HepG2 (cell line): ENCODE measurements around the gene RPAP3. TPM values are rescaled to one million over a fixed set of nuclear protein-coding genes. Genes with fewer than 3 reads are reported as not detected.

Experiments used
- ATAC-seq: fragments of 200-7000 bp; cut with Tn5 transposase; 3 replicates; pipeline ENCODE4 v1.9.1; 2020; ENCODE audit warnings: mild to moderate bottlenecking, moderate library complexity
- BruUV-seq: library from RNA; stranded (reverse); fragments of 400-500 nt; replicated peaks from 2 replicates; lab custom pipeline; 2021; lab: Mats Ljungman, UMichigan
- CTCF ChIA-PET: fragments of 300-600 bp; formaldehyde crosslinking; extraction: SDS; loops from one replicate; lab custom pipeline; 2021; ENCODE audit warnings: low total read pairs, inconsistent platforms, low intra/inter-chr PET ratio; lab: Yijun Ruan, JAX
- POLR2A ChIA-PET: fragments of 350-600 bp; sonication (Branson Sonifier 250); formaldehyde crosslinking; loops from one replicate; lab custom pipeline; 2020; ENCODE audit warnings: antibody characterized with exemption, inconsistent platforms; lab: Yijun Ruan, JAX
- DNase-seq: peaks from one replicate; pipeline ENCODE4 v3.0.0-alpha.2; 2015; ENCODE audit warnings: low spot score
- FAIRE-seq: peaks from 3 replicates; lab custom pipeline; 2011; peaks lifted over from hg19 to GRCh38; lab: Jason Lieb, UNC
- H2AFZ ChIP-seq: one replicate; pipeline ENCODE4 v1.6.1; 2011; ENCODE audit warnings: low read length, inconsistent platforms
- H3K27ac ChIP-seq: fragments of 300-600 bp; 3 replicates; pipeline ENCODE4 v1.8.0; 2011; ENCODE audit warnings: mixed run types, mild to moderate bottlenecking, mixed read lengths, low read length, inconsistent platforms; ENCODE audit not compliant: insufficient read depth; ENCODE audit errors: extremely low read length
- H3K27me3 ChIP-seq, 2 experiments: fragments of 200-600 bp in 1 of 2; 2 replicates in 1 of 2; 3 replicates in 1 of 2; pipeline versions ENCODE4 v1.6.0 to v1.8.0; 2011; ENCODE audit warnings: low read length in 2 of 2, mild to moderate bottlenecking in 2 of 2, moderate library complexity in 2 of 2, inconsistent platforms in 1 of 2; ENCODE audit not compliant: insufficient read depth in 2 of 2, control insufficient read depth in 1 of 2
- H3K36me3 ChIP-seq, 2 experiments: fragments of 200-600 bp in 1 of 2; replicated peaks in 1 of 2; 2 replicates in 1 of 2; 3 replicates in 1 of 2; pipeline versions ENCODE4 v1.5.1 to v1.8.0; 2011; ENCODE audit warnings: low read length in 2 of 2, inconsistent platforms in 1 of 2; ENCODE audit not compliant: insufficient read depth in 2 of 2, control insufficient read depth in 1 of 2
- H3K4me1 ChIP-seq: 2 replicates; pipeline ENCODE4 v1.5.1; 2012; ENCODE audit warnings: low read length, inconsistent platforms; ENCODE audit not compliant: insufficient read depth
- H3K4me2 ChIP-seq: 2 replicates; pipeline ENCODE4 v1.6.0; 2011; ENCODE audit warnings: low read depth, low read length, inconsistent platforms
- H3K4me3 ChIP-seq, 3 experiments: fragments of 200-600 bp in 1 of 3; sonication (generic), shearing (Covaris generic) in 1 of 3; replicated peaks in 1 of 3; 2 replicates each; pipeline ENCODE4 v1.5.1; 2011 to 2016; ENCODE audit warnings: low read length in 3 of 3, inconsistent platforms in 2 of 3, low read depth in 2 of 3, mild to moderate bottlenecking in 2 of 3, control low read depth in 1 of 3, mixed read lengths in 1 of 3; ENCODE audit not compliant: insufficient read depth in 1 of 3
- H3K79me2 ChIP-seq: one replicate; pipeline ENCODE4 v1.6.1; 2011; ENCODE audit warnings: low read length, inconsistent platforms; ENCODE audit not compliant: insufficient read depth
- H3K9ac ChIP-seq: 2 replicates; pipeline ENCODE4 v1.6.0; 2011; ENCODE audit warnings: mild to moderate bottlenecking, low read depth, low read length, inconsistent platforms; ENCODE audit not compliant: insufficient read depth
- H3K9me3 ChIP-seq: 2 replicates; pipeline ENCODE4 v1.5.1; 2012; ENCODE audit warnings: mild to moderate bottlenecking, low read length
- H4K20me1 ChIP-seq: 2 replicates; pipeline ENCODE4 v1.6.0; 2011; ENCODE audit warnings: inconsistent platforms, mild to moderate bottlenecking, low read length, moderate library complexity; ENCODE audit not compliant: insufficient read depth
- CBX5 ChIP-seq: sonication (generic); formaldehyde crosslinking; IDR thresholded peaks from 2 replicates; pipeline ENCODE4 v1.4.0; 2020; ENCODE audit warnings: missing genetic modification reagents, borderline replicate concordance
- CCAR2 ChIP-seq: fragments of 200-400 bp; formaldehyde crosslinking; optimal IDR thresholded peaks from 2 replicates; pipeline ENCODE3; 2018; ENCODE audit warnings: low read depth, mild to moderate bottlenecking, low read length, moderate library complexity
- FOXA1 ChIP-seq, 2 experiments: fragments of 450-650 bp in 1 of 2; sonication (generic) in 1 of 2; formaldehyde crosslinking in 1 of 2; IDR thresholded peaks; 2 replicates each; pipeline versions ENCODE4 v1.4.0 to v1.6.1; 2016 to 2020; ENCODE audit warnings: missing genetic modification reagents in 1 of 2
- FOXA3 ChIP-seq: IDR thresholded peaks from 2 replicates; pipeline ENCODE4 v1.6.1; 2016; ENCODE audit warnings: missing genetic modification reagents, missing compliant biosample characterization
- KDM1A ChIP-seq: IDR thresholded peaks from 2 replicates; pipeline ENCODE4 v1.6.1; 2016; ENCODE audit warnings: missing compliant biosample characterization
- NR2F6 ChIP-seq, 2 experiments: IDR thresholded peaks; 2 replicates each; pipeline ENCODE4 v1.6.1; 2016; ENCODE audit warnings: antibody characterized with exemption in 1 of 2, mild to moderate bottlenecking in 1 of 2
- RAD21 ChIP-seq: fragments of 450-650 bp; formaldehyde crosslinking; IDR thresholded peaks from 2 replicates; pipeline ENCODE4 v1.5.0; 2020; ENCODE audit warnings: mild to moderate bottlenecking
- RCOR2 ChIP-seq: IDR thresholded peaks from 2 replicates; pipeline ENCODE4 v1.6.1; 2016; ENCODE audit warnings: missing biosample characterization, missing genetic modification reagents
- SMC3 ChIP-seq: IDR thresholded peaks from 2 replicates; pipeline ENCODE4 v1.6.1; 2011; ENCODE audit warnings: low read length, improper control_type of control experiment
- TCF7 ChIP-seq: sonication (generic); IDR thresholded peaks from 2 replicates; pipeline ENCODE4 v1.6.1; 2016; ENCODE audit warnings: antibody characterized with exemption, low read depth
- TEAD2 ChIP-seq: sonication (generic); formaldehyde crosslinking; IDR thresholded peaks from 2 replicates; pipeline ENCODE4 v1.9.0; 2021; ENCODE audit warnings: missing genetic modification reagents
- XRCC5 ChIP-seq: fragments of 200-400 bp; formaldehyde crosslinking; optimal IDR thresholded peaks from 2 replicates; pipeline ENCODE3; 2017; ENCODE audit warnings: mild to moderate bottlenecking, low read length
- ZEB1 ChIP-seq: IDR thresholded peaks from 2 replicates; pipeline ENCODE4 v1.6.1; 2012; ENCODE audit warnings: mild to moderate bottlenecking, low read depth, inconsistent platforms; ENCODE audit not compliant: insufficient replicate concordance
- ZMYM3 ChIP-seq: sonication (generic); formaldehyde crosslinking; IDR thresholded peaks from 2 replicates; pipeline ENCODE4 v1.5.1; 2020; ENCODE audit warnings: mild to moderate bottlenecking, missing genetic modification reagents
- ZNF34 ChIP-seq: sonication (generic); formaldehyde crosslinking; IDR thresholded peaks from 2 replicates; pipeline ENCODE4 v1.4.0; 2020; ENCODE audit warnings: mild to moderate bottlenecking, missing genetic modification reagents, borderline replicate concordance
- ZNF563 ChIP-seq: sonication (generic); formaldehyde crosslinking; IDR thresholded peaks from 2 replicates; pipeline ENCODE4 v1.8.0; 2022; ENCODE audit warnings: mild to moderate bottlenecking, moderate library complexity, missing genetic modification reagents
- ZNF737 ChIP-seq: sonication (generic); formaldehyde crosslinking; IDR thresholded peaks from 2 replicates; pipeline ENCODE4 v1.5.0; 2020; ENCODE audit warnings: missing genetic modification reagents, mild to moderate bottlenecking, borderline replicate concordance
- ZNF841 ChIP-seq: sonication (generic); formaldehyde crosslinking; IDR thresholded peaks from 2 replicates; pipeline ENCODE4 v1.8.1; 2023; ENCODE audit warnings: missing genetic modification reagents, borderline replicate concordance
- ZSCAN12 ChIP-seq: sonication (generic); formaldehyde crosslinking; IDR thresholded peaks from 2 replicates; pipeline ENCODE4 v1.9.0; 2021; ENCODE audit warnings: mild to moderate bottlenecking, missing genetic modification reagents
- WGBS: methylation state at CpG from one replicate; pipeline ENCODE4 v1.1.6; 2017; ENCODE audit warnings: low lambda C conversion rate; 5-methylcytosine and 5-hydroxymethylcytosine counted together
- in situ Hi-C: cut with HindIII; loops from 2 replicates; pipeline ENCODE4 v1.10.0; 2017; ENCODE audit warnings: low pct_unique_long_range_greater_than_20kb; ENCODE audit not compliant: extremely low pct_ligation_motif_present
- intact Hi-C: fragments of 100-400 bp; cut with micrococcal nuclease; formaldehyde crosslinking; loops from one replicate; pipeline ENCODE4 v1.10.0; 2022; ENCODE audit not compliant: unreplicated experiment
- polyA plus RNA-seq, 8 experiments: library from polyadenylated mRNA; depleted of rRNA in 3 of 8; stranded (reverse) in 7 of 8; unstranded in 1 of 8; fragments of >200 nt; fragmentation: Illumina TruSeq in 4 of 8; extraction: Trizol in 4 of 8; gene quantifications; 2 replicates each; pipeline versions ENCODE4 v1.2.1 to v1.2.3, GENCODE V29; 2011 to 2016; ENCODE audit warnings: low read depth in 4 of 8, missing spikeins in 1 of 8, mixed read lengths in 1 of 8; ENCODE audit not compliant: insufficient read depth in 1 of 8
- total RNA-seq, 5 experiments: library from RNA; depleted of rRNA; stranded (reverse); fragments of >200 nt; fragmentation: Illumina TruSeq; extraction: Trizol; gene quantifications; 2 replicates each; pipeline ENCODE4 v1.2.3, GENCODE V29; 2016; ENCODE audit warnings: low read depth in 1 of 5
- TF ChIP-seq, protein P1 (sequence below): IDR thresholded peaks from 2 replicates; pipeline ENCODE4 v1.6.1; 2016; ENCODE audit warnings: low read depth
- TF ChIP-seq, protein P2 (sequence below): IDR thresholded peaks from 2 replicates; pipeline ENCODE4 v1.4.0; 2020; ENCODE audit warnings: mild to moderate bottlenecking, missing genetic modification reagents

The RPAP3 gene
- total and polyA plus RNA-seq, 2 of the 13 experiments (the other 11 are each of a cell fraction or from before 2014, with no cell fraction given) = 8.8 to 32.8 TPM

DNA sequence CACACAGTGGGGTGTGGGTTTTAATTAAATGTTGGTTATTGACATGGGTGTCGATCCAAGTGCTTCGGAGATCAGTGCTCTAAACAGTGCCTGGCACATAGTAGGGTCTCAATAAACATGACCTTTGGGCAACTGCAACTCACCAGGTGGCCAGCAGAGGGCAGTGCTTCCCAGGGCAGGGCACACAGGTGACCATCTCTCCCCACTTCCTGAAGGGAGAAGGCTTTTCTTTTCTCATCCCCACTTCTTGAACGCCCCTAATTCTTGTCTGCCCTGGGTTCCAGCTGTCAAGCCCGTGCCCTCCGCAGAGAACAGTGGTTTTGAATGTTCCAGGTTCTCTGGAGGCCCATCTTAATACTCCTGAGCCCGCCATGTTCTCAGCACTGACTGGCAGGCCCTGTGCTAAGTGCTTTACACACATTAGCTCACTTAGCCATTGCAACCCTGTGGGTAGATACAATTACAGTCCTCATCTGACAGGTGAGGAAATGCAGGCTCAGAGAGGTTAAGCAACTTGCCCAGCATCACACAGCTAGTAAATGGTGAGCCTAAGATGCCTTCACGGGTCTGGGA is 36.5 kb upstream of the RPAP3 start:
- Histone ChIP-seq H3K36me3 (no peaks in the 10 kb centered on the region), H3K4me3 (no peak overlapping the region), H2AFZ (no peak overlapping the region), H3K9me3 (no peaks in the 10 kb centered on the region), H3K27me3 (peaks cover 9 to 49% of the 10 kb centered on the region in 2 experiments), H3K4me1 (peaks cover 24% of the 10 kb centered on the region), H4K20me1 (no peaks in the 10 kb centered on the region), H3K4me2 (no peak overlapping the region), H3K27ac (no peak overlapping the region), H3K9ac (no peak overlapping the region), H3K79me2 (no peaks in the 10 kb centered on the region)
- DNase-seq = peak; percentile 19
- FAIRE-seq = peak; percentile 65
- no peak for ATAC-seq
- intact Hi-C loops (loop anchor here (1.0 kb wide), 2 partner anchors 37 to 96 kb away; no protein-coding TSS in a partner anchor), in situ Hi-C loops (loop anchor here (5.0 kb wide), 1 partner anchor 35 kb away; no protein-coding TSS in a partner anchor)
- ChIA-PET CTCF (interaction anchor here (1.3 to 3.8 kb wide), 5 partner anchors 17 to 96 kb away, joined by 4 to 37 read pairs (median 16); partner anchors contain the start of gene RAPGEF3), POLR2A (no interaction called here)
- 20% methylated on average over 7 of the region's 7 CpGs for WGBS
- BruUV-seq = no TSS peak
- TF ChIP-seq ZNF737 = no peak
- TF ChIP-seq ZSCAN12 (CRISPR knock-in tag) = no peak
- TF ChIP-seq RCOR2 = 0 out of 2 replicates have a peak, but pooled peaks have one; percentile 54
- TF ChIP-seq ZNF34 (CRISPR knock-in tag) = no peak
- no peak for TF ChIP-seq FOXA1 (IDR thresholded peaks at IDR 0.05)
- peak; percentile 79 for TF ChIP-seq FOXA1 (CRISPR knock-in tag; IDR thresholded peaks at IDR 0.05)
- peak; percentile 65 for TF ChIP-seq SMC3
- TF ChIP-seq ZNF841 (CRISPR knock-in tag) = no peak
- TF ChIP-seq, protein P1, sequence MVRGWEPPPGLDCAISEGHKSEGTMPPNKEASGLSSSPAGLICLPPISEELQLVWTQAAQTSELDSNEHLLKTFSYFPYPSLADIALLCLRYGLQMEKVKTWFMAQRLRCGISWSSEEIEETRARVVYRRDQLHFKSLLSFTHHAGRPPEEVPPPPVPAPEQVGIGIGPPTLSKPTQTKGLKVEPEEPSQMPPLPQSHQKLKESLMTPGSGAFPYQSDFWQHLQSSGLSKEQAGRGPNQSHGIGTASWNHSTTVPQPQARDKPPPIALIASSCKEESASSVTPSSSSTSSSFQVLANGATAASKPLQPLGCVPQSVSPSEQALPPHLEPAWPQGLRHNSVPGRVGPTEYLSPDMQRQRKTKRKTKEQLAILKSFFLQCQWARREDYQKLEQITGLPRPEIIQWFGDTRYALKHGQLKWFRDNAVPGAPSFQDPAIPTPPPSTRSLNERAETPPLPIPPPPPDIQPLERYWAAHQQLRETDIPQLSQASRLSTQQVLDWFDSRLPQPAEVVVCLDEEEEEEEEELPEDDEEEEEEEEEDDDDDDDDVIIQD (CRISPR knock-in tag) = no peak
- peak; percentile 47 for TF ChIP-seq ZEB1
- TF ChIP-seq XRCC5 = peak; percentile 36
- TF ChIP-seq ZNF563 (CRISPR knock-in tag) = no peak
- peak; percentile 68; the same call in 1 of the 2 replicates for TF ChIP-seq KDM1A
- no peak for TF ChIP-seq TEAD2
- 0 out of 2 replicates have a peak, but pooled peaks have one; percentile 59 for TF ChIP-seq CBX5 (CRISPR knock-in tag)
- TF ChIP-seq CCAR2 = peak; percentile 88
- peak; percentile 77 for TF ChIP-seq NR2F6 (IDR thresholded peaks at IDR 0.05)
- peak; percentile 76 for TF ChIP-seq NR2F6 (CRISPR knock-in tag; IDR thresholded peaks at IDR 0.05)
- TF ChIP-seq, protein P2, sequence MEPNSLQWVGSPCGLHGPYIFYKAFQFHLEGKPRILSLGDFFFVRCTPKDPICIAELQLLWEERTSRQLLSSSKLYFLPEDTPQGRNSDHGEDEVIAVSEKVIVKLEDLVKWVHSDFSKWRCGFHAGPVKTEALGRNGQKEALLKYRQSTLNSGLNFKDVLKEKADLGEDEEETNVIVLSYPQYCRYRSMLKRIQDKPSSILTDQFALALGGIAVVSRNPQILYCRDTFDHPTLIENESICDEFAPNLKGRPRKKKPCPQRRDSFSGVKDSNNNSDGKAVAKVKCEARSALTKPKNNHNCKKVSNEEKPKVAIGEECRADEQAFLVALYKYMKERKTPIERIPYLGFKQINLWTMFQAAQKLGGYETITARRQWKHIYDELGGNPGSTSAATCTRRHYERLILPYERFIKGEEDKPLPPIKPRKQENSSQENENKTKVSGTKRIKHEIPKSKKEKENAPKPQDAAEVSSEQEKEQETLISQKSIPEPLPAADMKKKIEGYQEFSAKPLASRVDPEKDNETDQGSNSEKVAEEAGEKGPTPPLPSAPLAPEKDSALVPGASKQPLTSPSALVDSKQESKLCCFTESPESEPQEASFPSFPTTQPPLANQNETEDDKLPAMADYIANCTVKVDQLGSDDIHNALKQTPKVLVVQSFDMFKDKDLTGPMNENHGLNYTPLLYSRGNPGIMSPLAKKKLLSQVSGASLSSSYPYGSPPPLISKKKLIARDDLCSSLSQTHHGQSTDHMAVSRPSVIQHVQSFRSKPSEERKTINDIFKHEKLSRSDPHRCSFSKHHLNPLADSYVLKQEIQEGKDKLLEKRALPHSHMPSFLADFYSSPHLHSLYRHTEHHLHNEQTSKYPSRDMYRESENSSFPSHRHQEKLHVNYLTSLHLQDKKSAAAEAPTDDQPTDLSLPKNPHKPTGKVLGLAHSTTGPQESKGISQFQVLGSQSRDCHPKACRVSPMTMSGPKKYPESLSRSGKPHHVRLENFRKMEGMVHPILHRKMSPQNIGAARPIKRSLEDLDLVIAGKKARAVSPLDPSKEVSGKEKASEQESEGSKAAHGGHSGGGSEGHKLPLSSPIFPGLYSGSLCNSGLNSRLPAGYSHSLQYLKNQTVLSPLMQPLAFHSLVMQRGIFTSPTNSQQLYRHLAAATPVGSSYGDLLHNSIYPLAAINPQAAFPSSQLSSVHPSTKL (CRISPR knock-in tag) = peak; percentile 20; the same call in 1 of the 2 replicates
- TF ChIP-seq TCF7 = no peak
- TF ChIP-seq ZMYM3 (CRISPR knock-in tag) = peak; percentile 56; the same call in 1 of the 2 replicates
- peak; percentile 34; the same call in 1 of the 2 replicates for TF ChIP-seq FOXA3
- TF ChIP-seq RAD21 (CRISPR knock-in tag) = peak; percentile 72
